PC-9 (cell line): ENCODE results near the gene ZNF516.

Source experiments
- EZH2 ChIP-seq: fragments of 200-600 bp; sonication (generic); IDR thresholded peaks from 2 replicates; pipeline ENCODE4 v1.8.0; 2017; ENCODE audit warnings: antibody characterized with exemption, low read depth
- TF ChIP-seq, protein P1 (sequence below): fragments of 200-600 bp; sonication (generic); conservative IDR thresholded peaks from 2 replicates; pipeline ENCODE4 v1.6.1; 2017; ENCODE audit warnings: mixed run types, antibody characterized with exemption, mild to moderate bottlenecking, moderate library complexity

DNA sequence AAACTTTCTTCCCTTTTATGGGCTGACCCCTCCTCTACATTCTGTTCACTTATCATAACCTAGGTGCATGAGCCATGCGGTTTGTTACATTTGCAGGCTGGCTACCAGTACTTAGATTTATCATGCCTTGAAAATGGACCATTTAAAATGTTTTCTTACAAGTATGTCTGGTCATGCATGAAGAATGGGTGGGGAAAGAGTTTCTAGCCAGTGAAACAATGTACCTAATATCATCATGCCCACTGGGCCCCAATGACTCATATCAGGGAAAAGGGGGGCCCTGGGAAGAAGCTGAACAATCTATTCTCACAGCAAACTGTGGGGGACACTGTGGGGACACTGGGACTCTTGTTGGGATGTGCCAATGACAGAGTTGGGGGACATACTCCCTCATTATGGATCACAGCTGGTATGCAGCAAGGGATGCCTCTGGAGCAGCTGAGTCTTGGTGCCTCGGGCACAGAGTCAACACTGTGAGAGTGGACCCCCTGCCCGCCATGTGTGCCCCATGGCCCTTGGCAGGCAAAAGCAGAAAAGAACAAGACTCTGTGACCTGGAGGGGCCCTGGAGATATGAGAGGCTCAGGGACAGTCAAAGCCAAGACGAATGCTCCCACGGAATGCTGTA, 156.3 kb downstream of the ZNF516 start:
- TF ChIP-seq, protein P1, sequence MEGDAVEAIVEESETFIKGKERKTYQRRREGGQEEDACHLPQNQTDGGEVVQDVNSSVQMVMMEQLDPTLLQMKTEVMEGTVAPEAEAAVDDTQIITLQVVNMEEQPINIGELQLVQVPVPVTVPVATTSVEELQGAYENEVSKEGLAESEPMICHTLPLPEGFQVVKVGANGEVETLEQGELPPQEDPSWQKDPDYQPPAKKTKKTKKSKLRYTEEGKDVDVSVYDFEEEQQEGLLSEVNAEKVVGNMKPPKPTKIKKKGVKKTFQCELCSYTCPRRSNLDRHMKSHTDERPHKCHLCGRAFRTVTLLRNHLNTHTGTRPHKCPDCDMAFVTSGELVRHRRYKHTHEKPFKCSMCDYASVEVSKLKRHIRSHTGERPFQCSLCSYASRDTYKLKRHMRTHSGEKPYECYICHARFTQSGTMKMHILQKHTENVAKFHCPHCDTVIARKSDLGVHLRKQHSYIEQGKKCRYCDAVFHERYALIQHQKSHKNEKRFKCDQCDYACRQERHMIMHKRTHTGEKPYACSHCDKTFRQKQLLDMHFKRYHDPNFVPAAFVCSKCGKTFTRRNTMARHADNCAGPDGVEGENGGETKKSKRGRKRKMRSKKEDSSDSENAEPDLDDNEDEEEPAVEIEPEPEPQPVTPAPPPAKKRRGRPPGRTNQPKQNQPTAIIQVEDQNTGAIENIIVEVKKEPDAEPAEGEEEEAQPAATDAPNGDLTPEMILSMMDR = no peak
- TF ChIP-seq EZH2 = no peak
